H1 (cell line): Measurements from ENCODE around the gene HDAC6. TPM values are rescaled to one million over a fixed set of nuclear protein-coding genes. Genes with fewer than 3 reads are reported as not detected.

Source experiments
- CTCF ChIA-PET: fragments of 300-600 bp; sonication (Branson Sonifier 250); formaldehyde crosslinking; loops from one replicate; lab custom pipeline; 2021; ENCODE audit not compliant: partially characterized antibody; lab: Charles Lee
- POLR2A ChIA-PET: fragments of 300-600 bp; sonication (Branson Sonifier 250); formaldehyde crosslinking; loops from one replicate; lab custom pipeline; 2021; ENCODE audit warnings: inconsistent platforms; ENCODE audit not compliant: partially characterized antibody; lab: Charles Lee
- DNase-seq, 2 experiments: peaks; one replicate each; pipeline versions ENCODE4 v3.0.0 to v3.0.0-alpha.2; 2010 to 2022; ENCODE audit warnings: low spot score in 2 of 2, low read depth in 1 of 2, mixed read lengths in 1 of 2
- FAIRE-seq: peaks from 2 replicates; lab custom pipeline; 2011; peaks lifted over from hg19 to GRCh38; lab: Jason Lieb, UNC
- H2AFZ ChIP-seq: 2 replicates; pipeline ENCODE4 v1.8.1; 2012; ENCODE audit warnings: low read length, inconsistent platforms
- H2AK5ac ChIP-seq: 2 replicates; pipeline ENCODE4 v1.6.1; 2013; ENCODE audit warnings: low read depth, low read length
- H2BK120ac ChIP-seq: replicated peaks from 2 replicates; pipeline ENCODE3; 2013; ENCODE audit warnings: low read depth, low read length, inconsistent platforms
- H2BK12ac ChIP-seq: 2 replicates; pipeline ENCODE4 v1.6.1; 2013; ENCODE audit warnings: low read depth, low read length
- H2BK15ac ChIP-seq: 2 replicates; pipeline ENCODE4 v1.6.1; 2013; ENCODE audit warnings: low read length
- H2BK20ac ChIP-seq: 2 replicates; pipeline ENCODE4 v1.6.1; 2013; ENCODE audit warnings: low read length
- H2BK5ac ChIP-seq: 2 replicates; pipeline ENCODE4 v1.6.1; 2013; ENCODE audit warnings: low read depth, low read length
- H3K14ac ChIP-seq: 2 replicates; pipeline ENCODE4 v1.6.1; 2013; ENCODE audit warnings: inconsistent platforms; ENCODE audit not compliant: insufficient read length
- H3K18ac ChIP-seq: 2 replicates; pipeline ENCODE4 v1.6.1; 2013; ENCODE audit warnings: low read length; ENCODE audit errors: extremely low read depth
- H3K23ac ChIP-seq: 2 replicates; pipeline ENCODE4 v1.6.1; 2013; ENCODE audit warnings: inconsistent platforms; ENCODE audit not compliant: insufficient read length
- H3K23me2 ChIP-seq: 2 replicates; pipeline ENCODE4 v1.6.1; 2013; ENCODE audit warnings: low read depth, low read length
- H3K27ac ChIP-seq: 2 replicates; pipeline ENCODE4 v1.6.1; 2011; ENCODE audit warnings: low read depth, low read length, inconsistent platforms
- H3K27me3 ChIP-seq, 4 experiments: replicated peaks in 1 of 4; 1 replicate in 1 of 4; 2 replicates in 3 of 4; pipeline versions ENCODE4 v1.6.1 to v1.8.1; 2011 to 2013; ENCODE audit warnings: low read length in 3 of 4, mild to moderate bottlenecking in 3 of 4, inconsistent platforms in 2 of 4, mixed read lengths in 2 of 4, moderate library complexity in 1 of 4; ENCODE audit not compliant: control insufficient read depth in 3 of 4, insufficient read depth in 3 of 4; ENCODE audit errors: extremely low read depth in 1 of 4
- H3K36me3 ChIP-seq, 4 experiments: 2 replicates each; pipeline versions ENCODE4 v1.6.1 to v1.8.1; 2011 to 2013; ENCODE audit warnings: mild to moderate bottlenecking in 4 of 4, low read length in 3 of 4, moderate library complexity in 2 of 4, control low read depth in 1 of 4, inconsistent platforms in 1 of 4; ENCODE audit not compliant: insufficient read depth in 4 of 4, control insufficient read depth in 2 of 4
- H3K4ac ChIP-seq: replicated peaks from 2 replicates; pipeline ENCODE3; 2013; ENCODE audit warnings: low read length, low read depth, mixed read lengths, inconsistent platforms; ENCODE audit not compliant: insufficient read length
- H3K4me1 ChIP-seq, 4 experiments: replicated peaks in 1 of 4; 1 replicate in 1 of 4; 2 replicates in 3 of 4; pipeline versions ENCODE4 v1.6.1 to v1.8.1; 2011 to 2013; ENCODE audit warnings: low read length in 3 of 4, inconsistent platforms in 2 of 4, mixed read lengths in 1 of 4; ENCODE audit not compliant: insufficient read depth in 4 of 4, control insufficient read depth in 3 of 4
- H3K4me2 ChIP-seq, 2 experiments: 2 replicates each; pipeline versions ENCODE4 v1.6.1 to v1.8.1; 2011 to 2013; ENCODE audit warnings: low read depth in 2 of 2, low read length in 2 of 2, control low read depth in 1 of 2, inconsistent platforms in 1 of 2, mild to moderate bottlenecking in 1 of 2; ENCODE audit not compliant: insufficient read depth in 1 of 2
- H3K4me3 ChIP-seq, 4 experiments: fragments of 200-600, 300-600 bp in 1 of 4; sonication (generic), shearing (Covaris generic), sonication (Bioruptor Twin) in 1 of 4; 2 replicates each; pipeline versions ENCODE4 v1.5.1 to v1.8.1; 2011 to 2016; ENCODE audit warnings: low read length in 4 of 4, low read depth in 3 of 4, control low read depth in 2 of 4, inconsistent platforms in 2 of 4, mild to moderate bottlenecking in 2 of 4, mixed read lengths in 1 of 4, moderate library complexity in 1 of 4; ENCODE audit not compliant: insufficient read depth in 2 of 4; ENCODE audit errors: extremely low read depth in 1 of 4
- H3K56ac ChIP-seq: replicated peaks from 2 replicates; pipeline ENCODE3; 2013; ENCODE audit warnings: low read depth, mild to moderate bottlenecking, mixed read lengths, low read length, inconsistent platforms; ENCODE audit not compliant: insufficient read length
- H3K79me1 ChIP-seq: 2 replicates; pipeline ENCODE4 v1.6.1; 2013; ENCODE audit warnings: low read depth, low read length, control low read depth
- H3K79me2 ChIP-seq, 2 experiments: 2 replicates each; pipeline versions ENCODE4 v1.6.1 to v1.8.1; 2012 to 2013; ENCODE audit warnings: low read length in 2 of 2, mild to moderate bottlenecking in 2 of 2, inconsistent platforms in 1 of 2; ENCODE audit not compliant: insufficient read depth in 2 of 2, control insufficient read depth in 1 of 2
- H3K9ac ChIP-seq, 4 experiments: replicated peaks in 1 of 4; 1 replicate in 1 of 4; 2 replicates in 3 of 4; pipeline versions ENCODE4 v1.6.1 to v1.8.1; 2011 to 2013; ENCODE audit warnings: low read depth in 3 of 4, low read length in 3 of 4, control low read depth in 2 of 4, mild to moderate bottlenecking in 2 of 4, moderate library complexity in 2 of 4, inconsistent platforms in 1 of 4; ENCODE audit errors: extremely low read depth in 1 of 4
- H3K9me3 ChIP-seq, 2 experiments: 2 replicates each; pipeline versions ENCODE4 v1.6.1 to v1.8.1; 2012 to 2013; ENCODE audit warnings: mild to moderate bottlenecking in 2 of 2, moderate library complexity in 2 of 2, control low read depth in 1 of 2, inconsistent platforms in 1 of 2, low read depth in 1 of 2, low read length in 1 of 2, mixed read lengths in 1 of 2; ENCODE audit not compliant: insufficient read depth in 2 of 2
- H4K20me1 ChIP-seq, 2 experiments: replicated peaks in 1 of 2; 2 replicates each; pipeline versions ENCODE3 to v1.8.1; 2011 to 2013; ENCODE audit warnings: inconsistent platforms in 2 of 2, low read length in 2 of 2, mild to moderate bottlenecking in 1 of 2; ENCODE audit not compliant: insufficient read depth in 2 of 2, control insufficient read depth in 1 of 2
- H4K5ac ChIP-seq: 2 replicates; pipeline ENCODE4 v1.6.1; 2013; ENCODE audit warnings: low read length, low read depth, mixed read lengths, inconsistent platforms; ENCODE audit not compliant: insufficient read length
- H4K8ac ChIP-seq: 2 replicates; pipeline ENCODE4 v1.8.0; 2013; ENCODE audit warnings: mild to moderate bottlenecking, moderate library complexity, low read length, inconsistent platforms; ENCODE audit not compliant: insufficient read depth; ENCODE audit errors: extremely low read depth
- H4K91ac ChIP-seq: replicated peaks from 2 replicates; pipeline ENCODE3; 2013; ENCODE audit warnings: low read length, mixed read lengths, inconsistent platforms; ENCODE audit not compliant: insufficient read length
- PHF8 ChIP-seq: fragments of 200-600 bp; sonication (generic); conservative IDR thresholded peaks from 2 replicates; pipeline ENCODE4 v1.7.1; 2012; ENCODE audit warnings: low read depth, mild to moderate bottlenecking, inconsistent platforms, low read length, moderate library complexity
- POLR2A ChIP-seq, 2 experiments: IDR thresholded peaks; 1 replicate in 1 of 2; 2 replicates in 1 of 2; pipeline ENCODE4 v1.6.1; 2011; ENCODE audit warnings: low read depth in 2 of 2, low read length in 2 of 2, mild to moderate bottlenecking in 2 of 2; ENCODE audit errors: control extremely low read depth in 1 of 2
- POLR2AphosphoS5 ChIP-seq: IDR thresholded peaks from 2 replicates; pipeline ENCODE4 v1.6.1; 2011; ENCODE audit warnings: low read depth, low read length
- TAF1 ChIP-seq: IDR thresholded peaks from 2 replicates; pipeline ENCODE4 v1.6.1; 2011; ENCODE audit warnings: mild to moderate bottlenecking, low read depth, low read length
- TAF7 ChIP-seq: optimal IDR thresholded peaks from 2 replicates; pipeline ENCODE3; 2011; ENCODE audit warnings: low read depth, mild to moderate bottlenecking, inconsistent platforms, low read length, moderate library complexity, borderline replicate concordance
- TBP ChIP-seq: IDR thresholded peaks from 2 replicates; pipeline ENCODE4 v1.6.1; 2011; ENCODE audit warnings: low read depth, low read length, improper control_type of control experiment
- whole genome bisulfite sequencing, 2 experiments: shearing (Covaris generic) in 1 of 2; methylation state at CpG; one replicate each; pipeline versions ENCODE4 v1.1.6 to v1.1.7; 2013 to 2015; ENCODE audit warnings: low lambda C conversion rate in 2 of 2, mixed read lengths in 2 of 2, inconsistent platforms in 1 of 2, low coverage in 1 of 2, missing lambda C conversion rate in 1 of 2; ENCODE audit not compliant: insufficient replicate concordance in 2 of 2, insufficient coverage in 1 of 2, insufficient read length in 1 of 2; ENCODE audit errors: extremely low coverage in 1 of 2, missing lambda C conversion rate in 1 of 2; 5-methylcytosine and 5-hydroxymethylcytosine counted together
- polyA plus RNA-seq, 7 experiments: library from polyadenylated mRNA; depleted of rRNA in 3 of 7; stranded (reverse) in 5 of 7; unstranded in 2 of 7; fragments of >200 nt in 5 of 7; fragments of 200-250 nt in 2 of 7; gene quantifications; 1 replicate in 5 of 7; 2 replicates in 1 of 7; 4 replicates in 1 of 7; pipeline versions ENCODE4 v1.2.1 to v1.2.3, GENCODE V29; 2011 to 2013; ENCODE audit warnings: missing spikeins in 2 of 7, mixed read lengths in 2 of 7
- total RNA-seq: library from RNA; stranded (reverse); fragmentation: NEBNext Ultra II Directional; extraction: Animal tissue kit (Norgen Biotek cat#: 25700); gene quantifications from 2 replicates; pipeline ENCODE4 v1.2.1, GENCODE V29; 2021

HDAC6 gene
- total and polyA plus RNA-seq, 2 of the 8 experiments (the other 6 are each of a cell fraction or from before 2014, with no cell fraction given) = 34.0 to 51.8 TPM

GRCh38 chrX:48802089-48802904, 430 bp downstream of the HDAC6 start:
- Histone ChIP-seq H3K79me2 (no peaks in the 10 kb centered on the region), H2BK120ac (no peak overlapping the region), H4K5ac (no peak overlapping the region), H2BK15ac (no peak overlapping the region), H4K8ac (peak overlapping the region; percentile 90; the same call in 1 of the 2 replicates), H3K4me1 (no peaks in the 10 kb centered on the region; a peak in 2 of 7 replicates), H3K4ac (no peak overlapping the region), H3K14ac (no peak overlapping the region), H3K9ac (peak overlapping the region; percentile 34 to 89 (median 84)), H3K36me3 (peaks cover 0 to 13% (median 4%) of the 10 kb centered on the region in 4 experiments; a peak in 5 of 8 replicates), H3K79me1 (no peaks in the 10 kb centered on the region), H3K23me2 (no peaks in the 10 kb centered on the region; the same call in 1 of the 2 replicates), H4K20me1 (no peaks in the 10 kb centered on the region), H2BK5ac (no peak overlapping the region), H2BK12ac (no peak overlapping the region; the same call in 1 of the 2 replicates), H3K4me3 (peak overlapping the region; percentile 60 to 92 (median 68)), H2AK5ac (no peak overlapping the region), H3K56ac (peak overlapping the region; percentile 82), H3K9me3 (no peaks in the 10 kb centered on the region), H3K23ac (no peak overlapping the region), H2AFZ (no peak overlapping the region), H4K91ac (no peak overlapping the region), H3K18ac (no peak overlapping the region; the same call in 1 of the 2 replicates), H3K27me3 (no peaks in the 10 kb centered on the region), H3K4me2 (peak overlapping the region; percentile 66 to 75), H3K27ac (peak overlapping the region; percentile 94), H2BK20ac (no peak overlapping the region)
- TF ChIP-seq TAF1 (peak; percentile 26; the same call in 1 of the 2 replicates), POLR2A (IDR thresholded peaks at IDR 0.05; ENCODE audit: control extremely low read depth in 1 of 2, low read depth in 2 of 2, low read length in 2 of 2) (peak in 1 of 2 experiments; percentile 32; a peak in 1 of 3 replicates), TBP (peak; percentile 43; the same call in 1 of the 2 replicates), TAF7 (no peak), PHF8 (peak; percentile 73), POLR2AphosphoS5 (peak; percentile 58)
- ChIA-PET CTCF (interaction anchor here (1.0 kb wide), 1 partner anchor 107 kb away, joined by 3 read pairs; no protein-coding TSS in a partner anchor), POLR2A (interaction anchor here (1.1 to 2.1 kb wide), 3 partner anchors 10 to 96 kb away, joined by 4 to 5 read pairs (median 4); no protein-coding TSS in a partner anchor)
- FAIRE-seq (no peak), DNase-seq (peak; percentile 27 to 83)
- 8% methylated on average over 26 of the region's 40 CpGs; no CpG with 5 or more reads in 1 of the 2 experiments for WGBS, 2 experiments
